Lower leg skin (tissue), 4 donors: ENCODE results near the gene LECT2. TPM values are rescaled to one million over a fixed set of nuclear protein-coding genes. Genes with fewer than 3 reads are reported as not detected.

Experiments
- DNase-seq, 2 donors: peaks; one replicate each; pipeline ENCODE4 v3.0.0-alpha.2; 2019; ENCODE audit warnings: low spot score in 2 of 2
- H3K4me3 ChIP-seq: fragments of 200-600 bp; sonication (generic); 2 replicates; pipeline ENCODE4 v1.5.1; 2017; ENCODE audit warnings: mild to moderate bottlenecking, low read depth; ENCODE audit not compliant: poor library complexity, severe bottlenecking
- POLR2A ChIP-seq, 2 donors: fragments of 450-650 bp; IDR thresholded peaks; one replicate each; pipeline ENCODE4 v1.6.1; 2016 to 2017; ENCODE audit warnings: antibody characterized with exemption in 2 of 2, mild to moderate bottlenecking in 1 of 2, moderate library complexity in 1 of 2
- WGBS, 2 donors: methylation state at CpG; one replicate each; pipeline ENCODE4 v1.1.5; 2018; 5-methylcytosine and 5-hydroxymethylcytosine counted together
- intact Hi-C: fragments of 100-400 bp; cut with DNase I; formaldehyde crosslinking; loops from one replicate; pipeline ENCODE4 v1.15.0; 2023; ENCODE audit warnings: low total_unique reads
- total RNA-seq, 4 donors: library from RNA; depleted of rRNA; stranded (reverse); fragments of >200 nt; gene quantifications; one replicate each; pipeline ENCODE4 v1.1.0, GENCODE V29; 2016
- TF ChIP-seq, protein P1 (sequence below), 3 donors: fragments of 450-650 bp; IDR thresholded peaks; one replicate each; pipeline ENCODE4 v1.5.1; 2016; ENCODE audit warnings: antibody characterized with exemption in 3 of 3, mild to moderate bottlenecking in 3 of 3, moderate library complexity in 2 of 3

The LECT2 gene
- total RNA-seq, 4 donors from 2014 or later = not detected

DNA sequence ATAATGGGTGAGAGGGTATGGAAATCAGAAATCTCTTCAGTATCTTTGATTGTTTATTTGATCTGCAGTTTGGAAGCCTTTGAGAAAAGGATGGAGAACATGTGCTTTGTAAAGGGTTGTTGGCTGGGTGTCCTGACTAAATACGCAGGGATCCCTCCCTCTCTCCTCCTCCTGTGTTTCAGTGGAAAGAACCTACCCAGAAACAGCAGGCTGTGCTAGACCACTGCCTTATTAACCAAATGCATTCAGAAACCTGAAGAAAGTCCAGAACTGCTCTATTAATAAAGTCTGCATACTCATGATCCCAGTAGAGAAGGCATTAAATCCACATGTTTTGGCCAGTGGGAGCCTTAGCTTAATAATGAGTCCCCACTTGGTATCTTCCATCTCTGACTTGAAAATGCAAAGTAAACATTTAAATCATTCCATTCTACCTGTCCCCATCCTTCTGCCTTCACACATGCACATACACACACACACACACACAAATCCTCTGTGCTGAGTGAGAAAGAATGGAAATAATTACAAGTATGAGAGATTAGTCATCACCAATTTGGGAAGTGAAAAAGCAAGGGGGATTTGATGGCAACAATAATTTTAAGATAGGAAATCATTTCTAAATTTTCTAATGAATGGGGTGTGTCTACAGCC lies 10.0 kb upstream of the LECT2 start:
- WGBS, 2 donors = 56 to 59% methylated on average over 1 of the region's 1 CpG
- DNase-seq = no peak
- intact Hi-C loops = no loop called here
- H3K4me3 ChIP-seq = no peak overlapping the region
- no peak for TF ChIP-seq POLR2A (IDR thresholded peaks at IDR 0.05)
- TF ChIP-seq, protein P1, sequence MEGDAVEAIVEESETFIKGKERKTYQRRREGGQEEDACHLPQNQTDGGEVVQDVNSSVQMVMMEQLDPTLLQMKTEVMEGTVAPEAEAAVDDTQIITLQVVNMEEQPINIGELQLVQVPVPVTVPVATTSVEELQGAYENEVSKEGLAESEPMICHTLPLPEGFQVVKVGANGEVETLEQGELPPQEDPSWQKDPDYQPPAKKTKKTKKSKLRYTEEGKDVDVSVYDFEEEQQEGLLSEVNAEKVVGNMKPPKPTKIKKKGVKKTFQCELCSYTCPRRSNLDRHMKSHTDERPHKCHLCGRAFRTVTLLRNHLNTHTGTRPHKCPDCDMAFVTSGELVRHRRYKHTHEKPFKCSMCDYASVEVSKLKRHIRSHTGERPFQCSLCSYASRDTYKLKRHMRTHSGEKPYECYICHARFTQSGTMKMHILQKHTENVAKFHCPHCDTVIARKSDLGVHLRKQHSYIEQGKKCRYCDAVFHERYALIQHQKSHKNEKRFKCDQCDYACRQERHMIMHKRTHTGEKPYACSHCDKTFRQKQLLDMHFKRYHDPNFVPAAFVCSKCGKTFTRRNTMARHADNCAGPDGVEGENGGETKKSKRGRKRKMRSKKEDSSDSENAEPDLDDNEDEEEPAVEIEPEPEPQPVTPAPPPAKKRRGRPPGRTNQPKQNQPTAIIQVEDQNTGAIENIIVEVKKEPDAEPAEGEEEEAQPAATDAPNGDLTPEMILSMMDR (IDR thresholded peaks at IDR 0.05) = no peak

DNA sequence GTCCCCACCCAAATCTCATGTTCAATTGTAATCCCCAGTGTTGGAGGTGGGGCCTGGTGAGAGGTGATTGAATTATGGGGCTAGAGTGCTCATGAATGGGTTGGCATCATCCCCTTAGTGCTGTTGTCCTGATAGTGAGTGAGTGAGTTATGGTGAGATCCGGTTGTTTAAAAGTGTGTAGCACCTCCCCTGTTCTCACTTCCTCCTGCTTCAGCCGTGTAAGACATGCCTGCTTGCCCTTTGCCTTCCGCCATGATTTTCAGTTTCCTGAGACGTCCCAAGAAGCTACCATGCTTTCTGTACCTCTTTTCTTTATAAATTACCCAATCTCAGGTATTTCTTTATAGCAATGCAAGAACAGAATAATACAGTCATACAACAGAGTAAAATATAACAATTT lies 742 bp upstream of the LECT2 start:
- no peak overlapping the region for H3K4me3 ChIP-seq
- no peak for DNase-seq
- intact Hi-C loops = no loop called here
- 85 to 91% methylated on average over 4 of the region's 4 CpGs for WGBS, 2 donors
- TF ChIP-seq POLR2A (IDR thresholded peaks at IDR 0.05) = no peak
- TF ChIP-seq, protein P1 (IDR thresholded peaks at IDR 0.05) = no peak

DNA sequence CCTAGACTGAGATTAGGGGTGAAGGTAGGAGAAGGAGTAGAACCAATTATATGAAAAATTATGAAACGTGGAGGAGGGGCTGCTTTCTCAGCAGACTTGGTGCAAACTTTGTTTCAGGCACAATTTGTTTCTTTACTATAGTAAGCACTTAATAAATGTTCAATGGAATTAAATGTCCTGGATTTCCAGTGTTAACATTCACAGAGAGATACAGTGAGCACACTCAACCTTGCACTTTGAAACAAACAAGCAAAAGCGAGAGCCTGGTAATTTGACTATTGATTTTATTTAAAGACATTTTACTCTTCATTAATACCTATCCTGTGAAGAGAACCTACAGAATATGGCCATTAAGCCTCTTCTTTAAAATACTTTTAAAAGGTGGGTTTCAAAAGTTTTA lies 933 bp downstream of the LECT2 start:
- TF ChIP-seq, protein P1 (IDR thresholded peaks at IDR 0.05) = no peak
- no peak for TF ChIP-seq POLR2A (IDR thresholded peaks at IDR 0.05)
- no peak overlapping the region for H3K4me3 ChIP-seq
- WGBS, 2 donors = 81 to 86% methylated on average over 2 of the region's 2 CpGs

DNA sequence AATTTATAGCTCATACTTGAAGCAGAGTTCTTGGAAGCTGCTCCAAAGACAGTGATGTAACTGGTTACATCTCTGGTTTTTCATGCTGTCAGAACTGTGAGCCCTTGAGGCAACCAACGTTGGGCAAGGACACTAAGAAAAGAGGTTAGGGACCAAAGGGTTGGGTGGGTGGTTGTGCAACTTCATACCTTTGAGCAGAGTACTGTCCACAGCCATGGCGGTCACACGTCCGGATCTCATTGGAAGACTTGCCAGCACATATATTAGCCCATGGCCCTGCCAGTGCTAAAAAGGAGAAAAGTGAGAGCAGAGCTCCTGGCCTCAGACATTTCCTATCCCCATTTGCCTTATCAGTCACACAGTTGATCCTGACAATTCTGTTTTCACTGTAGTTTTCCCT lies 2.1 kb downstream of the LECT2 start:
- TF ChIP-seq, protein P1 (IDR thresholded peaks at IDR 0.05) = no peak
- TF ChIP-seq POLR2A (IDR thresholded peaks at IDR 0.05) = no peak
- 79 to 88% methylated on average over 4 of the region's 4 CpGs for WGBS, 2 donors
- H3K4me3 ChIP-seq = no peak overlapping the region
- intact Hi-C loops = no loop called here
- no peak for DNase-seq

More for the DNA sequence above, 933 bp downstream of the LECT2 start:
- DNase-seq = no peak
- intact Hi-C loops = no loop called here

DNA sequence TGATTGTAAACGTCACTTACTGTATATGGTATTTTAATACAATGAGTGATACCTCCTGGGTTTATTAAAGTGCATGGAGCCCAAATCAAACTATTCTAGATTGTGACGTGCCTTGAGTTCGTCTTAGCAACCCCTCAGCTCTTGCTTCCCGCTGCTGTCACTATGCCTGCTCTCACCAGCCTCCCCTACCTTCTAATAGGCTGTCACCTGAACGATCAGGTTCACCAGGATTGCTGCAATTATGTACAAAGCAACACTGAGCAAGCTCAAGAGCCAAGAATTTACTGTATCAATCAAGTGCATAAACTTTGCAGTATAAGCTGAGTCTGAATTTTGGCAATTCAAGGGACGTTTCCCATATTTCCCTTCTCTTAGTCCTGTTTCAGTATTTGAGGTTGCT lies 3.0 kb downstream of the LECT2 start:
- WGBS, 2 donors = 74 to 85% methylated on average over 6 of the region's 6 CpGs
- intact Hi-C loops = no loop called here

More for the DNA sequence above, 3.0 kb downstream of the LECT2 start:
- DNase-seq = no peak
- H3K4me3 ChIP-seq = no peak overlapping the region
- TF ChIP-seq POLR2A (IDR thresholded peaks at IDR 0.05) = no peak
- TF ChIP-seq, protein P1 (IDR thresholded peaks at IDR 0.05) = no peak
